Middle frontal gyrus (tissue), 1 donor: ENCODE results near the gene PSKH1.
A peak's percentile ranks its signal among the peaks of the same experiment; 100 is the strongest.
"Not testable (repeated sequence)": the region's sequence is repeated elsewhere in the genome, so short reads cannot be mapped to it uniquely, and the experiment has no call there.

Source experiments
- DNase-seq: peaks from one replicate; pipeline ENCODE4 v3.0.0-alpha.2; 2015; ENCODE audit warnings: low spot score; ENCODE audit errors: extremely low spot score

The PSKH1 gene

GRCh38 chr16:67957622-67958021, 64.6 kb downstream of the PSKH1 start:
- no peak for DNase-seq

- DNase-seq: no peak
These were observed 66.7 kb downstream of the PSKH1 start for GRCh38 chr16:67959536-67960329.

- no peak for DNase-seq
These were observed 68.5 kb downstream of the PSKH1 start for GRCh38 chr16:67961551-67961957.

- DNase-seq: no peak
These were observed 69.1 kb downstream of the PSKH1 start for GRCh38 chr16:67962135-67962534.

GRCh38 chr16:67963292-67963661, 70.2 kb downstream of the PSKH1 start:
- no peak for DNase-seq

- DNase-seq: no peak
These were observed 70.7 kb downstream of the PSKH1 start for GRCh38 chr16:67963662-67964321.

- DNase-seq: no peak
These were observed 71.5 kb downstream of the PSKH1 start for GRCh38 chr16:67964477-67965131.

GRCh38 chr16:67965668-67966548, 72.9 kb downstream of the PSKH1 start:
- DNase-seq: no peak

GRCh38 chr16:67966549-67967182, 73.6 kb downstream of the PSKH1 start:
- no peak for DNase-seq

- no peak for DNase-seq
These were observed 74.3 kb downstream of the PSKH1 start for GRCh38 chr16:67967183-67967957.

GRCh38 chr16:67967958-67968399, 74.9 kb downstream of the PSKH1 start:
- DNase-seq: no peak

- DNase-seq: peak; percentile 5
These were observed 75.6 kb downstream of the PSKH1 start, which contains the start of gene SLC12A4 for GRCh38 chr16:67968400-67969253. Gene SLC12A4, minus strand, starts transcription at chr16:67968637. Its CDS starts 84 bp downstream, at chr16:67968553.

- DNase-seq: no peak
These were observed 76.4 kb downstream of the PSKH1 start for GRCh38 chr16:67969254-67970039.

GRCh38 chr16:67971111-67971510, 78.1 kb downstream of the PSKH1 start:
- no peak for DNase-seq

GRCh38 chr16:67972285-67972684, 79.2 kb downstream of the PSKH1 start:
- not testable (repeated sequence) for DNase-seq

- no peak for DNase-seq
These were observed 82.5 kb downstream of the PSKH1 start for GRCh38 chr16:67975321-67976105.

GRCh38 chr16:67976205-67976604, 83.2 kb downstream of the PSKH1 start:
- DNase-seq: no peak
